ENCODE data around the gene FAM9A. TPM values are rescaled to one million over a fixed set of nuclear protein-coding genes. Genes with fewer than 3 reads are reported as not detected.
A peak's percentile ranks its signal among the peaks of the same experiment; 100 is the strongest.

Gene FAM9A
- polyA plus RNA-seq, 3 donors, result not detected

DNA sequence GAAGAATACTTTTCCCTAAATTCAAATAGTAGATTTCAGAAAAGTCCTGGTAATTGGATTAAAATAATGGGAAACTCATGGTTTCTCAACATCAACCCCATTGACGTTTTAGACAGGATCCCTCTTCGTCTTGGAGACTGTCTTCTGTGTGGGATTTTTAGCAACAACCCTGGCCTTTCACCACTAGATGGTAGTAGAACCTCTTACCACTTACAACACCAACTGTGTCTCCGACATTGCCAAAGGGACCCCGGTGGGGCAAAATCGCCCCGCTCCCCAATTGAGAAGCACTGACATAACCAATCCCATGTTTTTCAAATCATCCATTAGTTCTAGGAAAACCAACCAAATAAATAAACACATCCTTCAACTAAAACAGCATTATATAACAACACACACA, 52.3 kb downstream of the FAM9A start:
- no peak overlapping the region for H2AFZ ChIP-seq (ENCODE audit: insufficient read depth, low read depth, low read length, poor library complexity, severe bottlenecking)
- H4K20me1 ChIP-seq (ENCODE audit: insufficient read depth, low read length), result no peaks in the 10 kb centered on the region
- intact Hi-C loops (cut with micrococcal nuclease), result loop anchor here in 1 of 2 donors (10.0 kb wide), 2 partner anchors 956 to 1366 kb away; no protein-coding TSS in a partner anchor
- no peak overlapping the region for H3K4me3 Mint-ChIP-seq
- H3K4me3 ChIP-seq (replicated peaks in 1 of 3; ENCODE audit: low read depth in 2 of 3, low read length in 3 of 3), result no peak overlapping the region
- no peaks in the 10 kb centered on the region for H3K4me1 ChIP-seq (ENCODE audit: control insufficient read depth in 1 of 2, insufficient read depth in 2 of 2, low read length in 2 of 2)
- 0% methylated on average over 1 of the region's 6 CpGs for WGBS (ENCODE audit: insufficient coverage)
- no peak overlapping the region for H3K27ac ChIP-seq (ENCODE audit: low read depth in 1 of 2, low read length in 2 of 2)
- H3K4me2 ChIP-seq (replicated peaks; ENCODE audit: extremely low read depth, low read length, poor library complexity, severe bottlenecking), result no peak overlapping the region
- no peaks in the 10 kb centered on the region for H3K9me3 ChIP-seq (replicated peaks in 1 of 2; ENCODE audit: control insufficient read depth in 1 of 2, insufficient read depth in 1 of 2, low read length in 2 of 2)
- no peaks in the 10 kb centered on the region for H3K79me2 ChIP-seq (ENCODE audit: insufficient read depth, low read length)
- H3K27me3 ChIP-seq (ENCODE audit: control insufficient read depth in 2 of 2, insufficient read depth in 2 of 2, low read length in 2 of 2), result peaks cover 0 to 5% of the 10 kb centered on the region in 2 donors
- TF ChIP-seq, protein P1, sequence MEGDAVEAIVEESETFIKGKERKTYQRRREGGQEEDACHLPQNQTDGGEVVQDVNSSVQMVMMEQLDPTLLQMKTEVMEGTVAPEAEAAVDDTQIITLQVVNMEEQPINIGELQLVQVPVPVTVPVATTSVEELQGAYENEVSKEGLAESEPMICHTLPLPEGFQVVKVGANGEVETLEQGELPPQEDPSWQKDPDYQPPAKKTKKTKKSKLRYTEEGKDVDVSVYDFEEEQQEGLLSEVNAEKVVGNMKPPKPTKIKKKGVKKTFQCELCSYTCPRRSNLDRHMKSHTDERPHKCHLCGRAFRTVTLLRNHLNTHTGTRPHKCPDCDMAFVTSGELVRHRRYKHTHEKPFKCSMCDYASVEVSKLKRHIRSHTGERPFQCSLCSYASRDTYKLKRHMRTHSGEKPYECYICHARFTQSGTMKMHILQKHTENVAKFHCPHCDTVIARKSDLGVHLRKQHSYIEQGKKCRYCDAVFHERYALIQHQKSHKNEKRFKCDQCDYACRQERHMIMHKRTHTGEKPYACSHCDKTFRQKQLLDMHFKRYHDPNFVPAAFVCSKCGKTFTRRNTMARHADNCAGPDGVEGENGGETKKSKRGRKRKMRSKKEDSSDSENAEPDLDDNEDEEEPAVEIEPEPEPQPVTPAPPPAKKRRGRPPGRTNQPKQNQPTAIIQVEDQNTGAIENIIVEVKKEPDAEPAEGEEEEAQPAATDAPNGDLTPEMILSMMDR (IDR thresholded peaks at IDR 0.05), result peak; percentile 20
- no peak for DNase-seq
- no peaks in the 10 kb centered on the region for H3K9me3 Mint-ChIP-seq
- no peak overlapping the region for H3K9ac ChIP-seq (ENCODE audit: insufficient read depth, low read length, poor library complexity, severe bottlenecking)
- no peak overlapping the region for H3K27ac Mint-ChIP-seq
- H3K36me3 ChIP-seq (replicated peaks in 1 of 2; ENCODE audit: control insufficient read depth in 1 of 2, insufficient read depth in 2 of 2, low read length in 2 of 2), result no peaks in the 10 kb centered on the region
- H3K27me3 Mint-ChIP-seq (ENCODE audit: low read depth in 3 of 3), result peaks cover 7 to 10% (median 7%) of the 10 kb centered on the region in 3 donors
- no peaks in the 10 kb centered on the region for H3K4me1 Mint-ChIP-seq
- H3K36me3 Mint-ChIP-seq, result no peaks in the 10 kb centered on the region

DNA sequence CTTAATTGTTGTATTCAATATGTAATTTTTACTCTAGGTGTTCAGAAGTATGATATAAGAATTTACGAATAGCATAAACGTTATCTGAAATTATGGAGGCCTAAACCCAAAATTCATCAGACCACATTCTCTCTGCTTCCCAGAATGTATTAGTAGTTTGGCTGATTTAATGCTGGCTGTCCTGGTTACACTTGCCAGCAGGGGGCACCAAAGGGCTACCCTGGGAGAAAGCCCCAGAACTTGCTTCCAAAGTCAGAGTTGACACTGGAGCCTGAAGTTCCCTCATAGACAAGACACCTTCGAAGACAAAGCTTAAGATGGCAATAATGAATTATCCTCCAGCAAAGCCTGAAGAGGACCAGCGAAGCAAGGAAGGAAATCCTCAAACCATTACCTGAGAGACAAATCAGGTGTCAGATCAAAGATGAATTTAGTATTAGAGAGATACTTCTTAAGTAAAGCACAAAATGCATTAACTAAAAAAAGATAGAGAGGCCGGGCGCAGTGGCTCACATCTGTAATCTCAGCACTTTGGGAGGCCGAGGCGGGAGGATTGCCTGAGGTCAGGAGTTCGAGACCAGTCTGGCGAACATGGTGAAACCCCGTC, 58.0 kb downstream of the FAM9A start:
- H2AFZ ChIP-seq (ENCODE audit: insufficient read depth, low read depth, low read length, poor library complexity, severe bottlenecking), result no peak overlapping the region
- no peak overlapping the region for H3K4me2 ChIP-seq (replicated peaks; ENCODE audit: extremely low read depth, low read length, poor library complexity, severe bottlenecking)
- H3K27me3 ChIP-seq (ENCODE audit: control insufficient read depth in 2 of 2, insufficient read depth in 2 of 2, low read length in 2 of 2), result no peaks in the 10 kb centered on the region
- no peaks in the 10 kb centered on the region for H3K4me1 Mint-ChIP-seq
- H3K4me1 ChIP-seq (ENCODE audit: control insufficient read depth in 1 of 2, insufficient read depth in 2 of 2, low read length in 2 of 2), result no peaks in the 10 kb centered on the region
- no peaks in the 10 kb centered on the region for H3K36me3 ChIP-seq (replicated peaks in 1 of 2; ENCODE audit: control insufficient read depth in 1 of 2, insufficient read depth in 2 of 2, low read length in 2 of 2)
- H3K36me3 Mint-ChIP-seq, result no peaks in the 10 kb centered on the region
- H4K20me1 ChIP-seq (ENCODE audit: insufficient read depth, low read length), result no peaks in the 10 kb centered on the region
- H3K9ac ChIP-seq (ENCODE audit: insufficient read depth, low read length, poor library complexity, severe bottlenecking), result no peak overlapping the region
- peaks cover 8 to 15% (median 10%) of the 10 kb centered on the region in 3 donors for H3K27me3 Mint-ChIP-seq (ENCODE audit: low read depth in 3 of 3)
- H3K4me3 ChIP-seq (replicated peaks in 1 of 3; ENCODE audit: low read depth in 2 of 3, low read length in 3 of 3), result no peak overlapping the region
- peaks cover 0 to 1% (median 0%) of the 10 kb centered on the region in 7 donors for H3K9me3 Mint-ChIP-seq
- no CpG with 5 or more reads among the region's 11 CpGs for WGBS (ENCODE audit: insufficient coverage)
- H3K79me2 ChIP-seq (ENCODE audit: insufficient read depth, low read length), result no peaks in the 10 kb centered on the region
- no peak overlapping the region for H3K27ac ChIP-seq (ENCODE audit: low read depth in 1 of 2, low read length in 2 of 2)
- TF ChIP-seq, protein P1 (IDR thresholded peaks at IDR 0.05), result peak; percentile 74
- H3K4me3 Mint-ChIP-seq, result no peak overlapping the region
- no peak overlapping the region for H3K27ac Mint-ChIP-seq
- H3K9me3 ChIP-seq (replicated peaks in 1 of 2; ENCODE audit: control insufficient read depth in 1 of 2, insufficient read depth in 1 of 2, low read length in 2 of 2), result no peaks in the 10 kb centered on the region
- intact Hi-C loops (cut with micrococcal nuclease), result loop anchor here in 1 of 2 donors (10.0 kb wide), 2 partner anchors 962 to 1372 kb away; no protein-coding TSS in a partner anchor
- peak; percentile 26 to 33 (median 27) for DNase-seq
